Measurements from ENCODE around the gene MAN2A2. TPM values are rescaled to one million over a fixed set of nuclear protein-coding genes. Genes with fewer than 3 reads are reported as not detected.

Gene MAN2A2
- total and polyA plus RNA-seq, 9 of the 15 experiments (the other 6 are each of a cell fraction or from before 2014, with no cell fraction given) = 7.3 to 151 (median 43.4) TPM

GRCh38 chr15:90902040-90902839 is 862 bp upstream of the MAN2A2 start (continued):
- TF ChIP-seq MGA (IDR thresholded peaks at IDR 0.05) (peak; percentile 56), HOMEZ (CRISPR knock-in tag; IDR thresholded peaks at IDR 0.05) (0 out of 2 replicates have a peak, but pooled peaks have one; percentile 13), ZNF318 (IDR thresholded peaks at IDR 0.05; ENCODE audit: borderline replicate concordance in 1 of 2, low read depth in 1 of 2) (0 out of 4 replicates have a peak, but pooled peaks of 1 of the 2 experiments have one; percentile 13)
